Kidney (tissue), 14 donors: Measurements from ENCODE around the gene SAP25. TPM values are rescaled to one million over a fixed set of nuclear protein-coding genes. Genes with fewer than 3 reads are reported as not detected.
A peak's percentile ranks its signal among the peaks of the same experiment; 100 is the strongest.
"Not testable (repeated sequence)": the region's sequence is repeated elsewhere in the genome, so short reads cannot be mapped to it uniquely, and the experiment has no call there.

Experiments used
- DNase-seq, 5 donors: peaks; one replicate each; pipeline ENCODE4 v3.0.0-alpha.2; 2013 to 2020
- FAIRE-seq: peaks from 2 replicates; lab custom pipeline; 2012; peaks lifted over from hg19 to GRCh38; lab: Jason Lieb, UNC
- H3K27ac ChIP-seq, 2 donors: one replicate each; pipeline ENCODE4 v1.7.0; 2013; ENCODE audit warnings: low read depth in 2 of 2, low read length in 2 of 2, inconsistent platforms in 1 of 2
- H3K27me3 ChIP-seq: one replicate; pipeline ENCODE4 v1.7.1; 2013; ENCODE audit warnings: low read length, inconsistent platforms; ENCODE audit not compliant: control insufficient read depth, insufficient read depth
- H3K36me3 ChIP-seq, 3 donors: one replicate each; pipeline versions ENCODE4 v1.7.0 to v1.7.1; 2013; ENCODE audit warnings: low read length in 3 of 3, control low read depth in 1 of 3, inconsistent platforms in 1 of 3; ENCODE audit not compliant: insufficient read depth in 3 of 3, control insufficient read depth in 2 of 3
- H3K4me1 ChIP-seq, 3 donors: one replicate each; pipeline versions ENCODE4 v1.7.0 to v1.7.1; 2013; ENCODE audit warnings: low read length in 3 of 3, inconsistent platforms in 1 of 3, low read depth in 1 of 3; ENCODE audit not compliant: control insufficient read depth in 2 of 3, insufficient read depth in 2 of 3
- H3K4me3 ChIP-seq, 3 donors: one replicate each; pipeline versions ENCODE4 v1.7.0 to v1.8.1; 2013; ENCODE audit warnings: low read length in 3 of 3, control low read depth in 1 of 3, inconsistent platforms in 1 of 3
- H3K9ac ChIP-seq, 3 donors: one replicate each; pipeline versions ENCODE4 v1.7.0 to v1.7.1; 2013; ENCODE audit warnings: low read length in 3 of 3, control low read depth in 1 of 3, inconsistent platforms in 1 of 3
- H3K9me3 ChIP-seq, 3 donors: one replicate each; pipeline versions ENCODE4 v1.7.0 to v1.7.1; 2013; ENCODE audit warnings: low read length in 3 of 3, control low read depth in 1 of 3, inconsistent platforms in 1 of 3; ENCODE audit not compliant: control insufficient read depth in 2 of 3, insufficient read depth in 1 of 3
- CTCF ChIP-seq: IDR thresholded peaks from 3 replicates; pipeline ENCODE4 v1.5.1; 2012; ENCODE audit warnings: mild to moderate bottlenecking, moderate library complexity, borderline replicate concordance; ENCODE audit not compliant: insufficient read depth; ENCODE audit errors: extremely low read depth
- intact Hi-C: fragments of 100-400 bp; cut with DNase I; formaldehyde crosslinking; loops from one replicate; pipeline ENCODE4 v1.11.1; 2022
- polyA plus RNA-seq: library from polyadenylated mRNA; stranded (reverse); fragments of 350-450 nt; fragmentation: Illumina TruSeq; extraction: RNeasy Lipid Tissue Mini Kit (QIAGEN cat#74804); gene quantifications from one replicate; pipeline ENCODE4 v1.2.3, GENCODE V29; 2014; ENCODE audit warnings: low read depth, low replicate concordance; ENCODE audit not compliant: insufficient read depth
- total RNA-seq: library from RNA; stranded (reverse); fragmentation: NEBNext Ultra II Directional; extraction: Animal tissue kit (Norgen Biotek cat#: 25700); gene quantifications from one replicate; pipeline ENCODE4 v1.2.1, GENCODE V29; 2021
- donor health status: control.
- donor health status: control.
- donor health status: control.
- donor health status: control.
- donor health status: control.
- donor health status: DM: yes; HTN: yes; CAD: no.
- donor health status: Normal renal cell carcinoma (clear cell type).

Gene SAP25
- total and polyA plus RNA-seq, 2 donors from 2014 or later = 5.7 to 9.8 TPM

GRCh38 chr7:100543586-100543985 is 30.1 kb downstream of the SAP25 start:
- DNase-seq = no peak
- FAIRE-seq = no peak
- no peak for TF ChIP-seq CTCF
- no peaks in the 10 kb centered on the region for H3K27me3 ChIP-seq
- intact Hi-C loops = no loop called here
- no peaks in the 10 kb centered on the region for H3K9me3 ChIP-seq
- H3K27ac ChIP-seq = peak overlapping the region in 1 of 2 donors; percentile 92
- no peak overlapping the region for H3K4me3 ChIP-seq
- no peaks in the 10 kb centered on the region for H3K36me3 ChIP-seq
- peak overlapping the region in 1 of 3 donors; percentile 23 for H3K9ac ChIP-seq
- peaks cover 7 to 38% (median 38%) of the 10 kb centered on the region in 3 donors for H3K4me1 ChIP-seq

- DNase-seq, H3K36me3 ChIP-seq, H3K27ac ChIP-seq, H3K9ac ChIP-seq, intact Hi-C loops, H3K9me3 ChIP-seq, H3K4me3 ChIP-seq, H3K27me3 ChIP-seq, FAIRE-seq: not testable (repeated sequence)
- H3K4me1 ChIP-seq = peaks cover 4 to 22% (median 18%) of the 10 kb centered on the region in 3 donors
Measured at GRCh38 chr7:100541309-100541708, 32.4 kb downstream of the SAP25 start.

GRCh38 chr7:100540073-100540723 is 33.5 kb downstream of the SAP25 start:
- Histone ChIP-seq H3K9ac (peak overlapping the region in 1 of 3 donors; percentile 53), H3K4me3 (peak overlapping the region; percentile 41 to 73 (median 60)), H3K27me3 (no peaks in the 10 kb centered on the region), H3K9me3 (no peaks in the 10 kb centered on the region), H3K27ac (no peak overlapping the region), H3K36me3 (no peaks in the 10 kb centered on the region), H3K4me1 (peaks cover 0 to 14% (median 8%) of the 10 kb centered on the region in 3 donors)
- FAIRE-seq (no peak), DNase-seq (no peak)
- no peak for TF ChIP-seq CTCF
- intact Hi-C loops = no loop called here

GRCh38 chr7:100539436-100540006 is 34.2 kb downstream of the SAP25 start:
- intact Hi-C loops = no loop called here
- Histone ChIP-seq H3K9ac (peak overlapping the region in 2 of 3 donors; percentile 24 to 53), H3K4me1 (peaks cover 0 to 7% (median 3%) of the 10 kb centered on the region in 3 donors), H3K4me3 (peak overlapping the region; percentile 41 to 73 (median 65)), H3K36me3 (no peaks in the 10 kb centered on the region), H3K9me3 (no peaks in the 10 kb centered on the region), H3K27me3 (no peaks in the 10 kb centered on the region), H3K27ac (peak overlapping the region; percentile 76 to 77)
- FAIRE-seq (no peak), DNase-seq (peak in 2 of 5 donors; percentile 28 to 72)
- no peak for TF ChIP-seq CTCF
